ENCODE results near the gene IL18BP. TPM values are rescaled to one million over a fixed set of nuclear protein-coding genes. Genes with fewer than 3 reads are reported as not detected.

Gene IL18BP
- total RNA-seq, 1 donor from 2014 or later, result 7.5 TPM

DNA sequence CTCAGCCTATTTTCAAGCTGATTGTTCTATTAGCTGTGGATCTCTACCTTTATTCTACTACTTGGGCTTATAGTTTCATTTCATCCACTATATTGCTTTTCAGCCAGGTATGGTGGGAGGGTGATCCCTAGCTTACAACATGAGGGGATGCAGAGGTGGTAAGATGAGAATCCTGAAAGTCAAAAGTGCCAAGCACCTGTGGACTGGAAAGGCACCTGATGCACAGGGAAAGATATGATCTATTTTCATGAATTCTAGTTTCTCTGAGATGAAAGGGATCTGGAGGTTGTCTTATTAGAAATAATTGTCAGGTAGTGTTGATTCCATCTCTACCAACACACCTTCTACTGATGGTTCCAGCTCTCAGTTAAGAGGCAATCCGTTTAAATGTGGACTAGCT, 21.6 kb upstream of the IL18BP start:
- Mint-ChIP-seq H3K4me1 (no peaks in the 10 kb centered on the region), H3K9me3 (no peaks in the 10 kb centered on the region), H3K27ac (no peak overlapping the region), H3K36me3 (peaks cover 16% of the 10 kb centered on the region), H3K27me3 (ENCODE audit: insufficient read depth, low read depth) (no peaks in the 10 kb centered on the region), H3K4me3 (no peak overlapping the region)
- Histone ChIP-seq H2AFZ (replicated peaks) (no peak overlapping the region), H3K27me3 (no peaks in the 10 kb centered on the region), H3K79me2 (ENCODE audit: low read depth) (no peaks in the 10 kb centered on the region), H3F3A (ENCODE audit: low read depth) (no peaks in the 10 kb centered on the region), H3K36me3 (peaks cover 4% of the 10 kb centered on the region), H3K9me3 (ENCODE audit: low read depth) (no peaks in the 10 kb centered on the region), H3K9ac (no peak overlapping the region), H3K27ac (no peak overlapping the region), H3K4me1 (no peaks in the 10 kb centered on the region), H4K20me1 (ENCODE audit: low read depth) (no peaks in the 10 kb centered on the region), H3K4me2 (no peak overlapping the region), H3K4me3 (no peak overlapping the region)
- DNase-seq (ENCODE audit: low spot score), result no peak
- TF ChIP-seq EZH2 (IDR thresholded peaks at IDR 0.05) (no peak), EZH2phosphoT487 (IDR thresholded peaks at IDR 0.05) (no peak)
- TF ChIP-seq, protein P1, sequence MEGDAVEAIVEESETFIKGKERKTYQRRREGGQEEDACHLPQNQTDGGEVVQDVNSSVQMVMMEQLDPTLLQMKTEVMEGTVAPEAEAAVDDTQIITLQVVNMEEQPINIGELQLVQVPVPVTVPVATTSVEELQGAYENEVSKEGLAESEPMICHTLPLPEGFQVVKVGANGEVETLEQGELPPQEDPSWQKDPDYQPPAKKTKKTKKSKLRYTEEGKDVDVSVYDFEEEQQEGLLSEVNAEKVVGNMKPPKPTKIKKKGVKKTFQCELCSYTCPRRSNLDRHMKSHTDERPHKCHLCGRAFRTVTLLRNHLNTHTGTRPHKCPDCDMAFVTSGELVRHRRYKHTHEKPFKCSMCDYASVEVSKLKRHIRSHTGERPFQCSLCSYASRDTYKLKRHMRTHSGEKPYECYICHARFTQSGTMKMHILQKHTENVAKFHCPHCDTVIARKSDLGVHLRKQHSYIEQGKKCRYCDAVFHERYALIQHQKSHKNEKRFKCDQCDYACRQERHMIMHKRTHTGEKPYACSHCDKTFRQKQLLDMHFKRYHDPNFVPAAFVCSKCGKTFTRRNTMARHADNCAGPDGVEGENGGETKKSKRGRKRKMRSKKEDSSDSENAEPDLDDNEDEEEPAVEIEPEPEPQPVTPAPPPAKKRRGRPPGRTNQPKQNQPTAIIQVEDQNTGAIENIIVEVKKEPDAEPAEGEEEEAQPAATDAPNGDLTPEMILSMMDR (IDR thresholded peaks at IDR 0.05), result no peak

DNA sequence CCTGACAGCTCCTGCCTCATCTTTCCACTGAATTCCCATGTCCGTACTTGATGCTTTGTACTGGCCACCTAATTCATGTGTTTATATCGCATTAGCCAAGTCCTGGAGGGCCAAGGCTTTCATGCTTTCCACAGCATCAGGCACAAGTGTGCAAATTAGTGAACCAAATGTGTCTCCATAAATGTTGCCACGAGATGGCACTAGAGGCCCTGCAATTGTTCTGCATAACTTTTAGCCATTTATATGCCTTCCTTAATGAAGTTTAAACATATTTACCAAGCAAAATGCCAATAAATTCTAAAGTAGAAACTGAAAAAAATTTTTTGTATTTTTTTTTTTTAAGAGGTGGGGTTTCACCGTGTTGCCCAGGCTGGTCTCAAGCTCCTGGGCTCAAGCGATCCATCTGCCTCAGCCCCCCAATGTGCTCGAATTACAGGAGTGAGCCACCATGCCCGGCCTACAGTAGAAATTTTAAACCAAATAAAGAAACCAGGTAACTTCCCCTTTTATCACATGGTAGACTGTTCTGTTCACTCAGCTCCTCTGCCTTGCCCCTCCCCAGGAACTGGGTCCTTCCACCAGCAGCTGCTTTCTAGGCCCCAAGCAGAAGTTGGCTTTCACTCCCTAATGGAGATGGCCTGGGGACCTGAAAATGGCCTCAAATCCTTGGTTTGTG, 20.8 kb upstream of the IL18BP start:
- no peaks in the 10 kb centered on the region for H3K4me1 ChIP-seq
- DNase-seq (ENCODE audit: low spot score), result peak; percentile 47
- H3K27ac Mint-ChIP-seq, result no peak overlapping the region
- H3K36me3 ChIP-seq, result peaks cover 4% of the 10 kb centered on the region
- H3K4me3 ChIP-seq, result no peak overlapping the region
- peaks cover 18% of the 10 kb centered on the region for H3K36me3 Mint-ChIP-seq
- no peak overlapping the region for H3K9ac ChIP-seq
- no peak for TF ChIP-seq EZH2 (IDR thresholded peaks at IDR 0.05)
- TF ChIP-seq, protein P1 (IDR thresholded peaks at IDR 0.05), result peak; percentile 70
- H3K27me3 ChIP-seq, result no peaks in the 10 kb centered on the region
- H3K4me2 ChIP-seq, result no peak overlapping the region
- H3K27ac ChIP-seq, result no peak overlapping the region
- peaks cover 2% of the 10 kb centered on the region for H3K27me3 Mint-ChIP-seq (ENCODE audit: insufficient read depth, low read depth)
- H3K9me3 Mint-ChIP-seq, result no peaks in the 10 kb centered on the region
- H3K9me3 ChIP-seq (ENCODE audit: low read depth), result no peaks in the 10 kb centered on the region
- H4K20me1 ChIP-seq (ENCODE audit: low read depth), result no peaks in the 10 kb centered on the region
- H3F3A ChIP-seq (ENCODE audit: low read depth), result no peaks in the 10 kb centered on the region
- no peak overlapping the region for H3K4me3 Mint-ChIP-seq
- H3K79me2 ChIP-seq (ENCODE audit: low read depth), result no peaks in the 10 kb centered on the region
- no peak overlapping the region for H2AFZ ChIP-seq (replicated peaks)
- no peaks in the 10 kb centered on the region for H3K4me1 Mint-ChIP-seq

DNA sequence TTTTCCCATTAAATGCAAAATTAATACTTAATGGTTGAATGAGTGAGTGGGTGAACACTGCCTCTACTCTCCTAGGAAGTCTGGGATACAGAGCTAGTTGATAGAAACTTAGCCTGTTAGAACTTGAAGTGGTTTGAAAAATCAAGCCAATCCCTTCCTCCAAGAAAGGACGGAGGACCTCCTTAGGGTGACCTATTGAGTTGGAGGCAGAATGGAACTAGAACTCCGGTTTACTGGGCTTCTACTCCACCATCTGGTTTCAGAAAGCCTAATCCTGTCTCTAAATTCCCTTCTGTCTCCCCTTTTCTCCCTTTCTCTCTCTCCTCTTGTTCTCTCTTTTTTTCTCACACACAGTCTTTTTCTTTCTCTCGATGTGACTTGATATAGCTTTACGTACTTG, 19.6 kb upstream of the IL18BP start:
- H3K27me3 Mint-ChIP-seq (ENCODE audit: insufficient read depth, low read depth), result peaks cover 2% of the 10 kb centered on the region
- Histone ChIP-seq H3K9me3 (ENCODE audit: low read depth) (no peaks in the 10 kb centered on the region), H3K9ac (no peak overlapping the region), H3K4me2 (no peak overlapping the region), H3K4me3 (no peak overlapping the region), H4K20me1 (ENCODE audit: low read depth) (no peaks in the 10 kb centered on the region), H3K27me3 (no peaks in the 10 kb centered on the region), H3K36me3 (peaks cover 4% of the 10 kb centered on the region), H3K27ac (no peak overlapping the region), H3K79me2 (ENCODE audit: low read depth) (no peaks in the 10 kb centered on the region), H3F3A (ENCODE audit: low read depth) (no peaks in the 10 kb centered on the region), H2AFZ (replicated peaks) (no peak overlapping the region), H3K4me1 (no peaks in the 10 kb centered on the region)
- H3K4me3 Mint-ChIP-seq, result no peak overlapping the region
- TF ChIP-seq EZH2phosphoT487 (IDR thresholded peaks at IDR 0.05) (no peak), EZH2 (IDR thresholded peaks at IDR 0.05) (no peak)
- TF ChIP-seq, protein P1 (IDR thresholded peaks at IDR 0.05), result no peak
- H3K36me3 Mint-ChIP-seq, result peaks cover 18% of the 10 kb centered on the region
- DNase-seq (ENCODE audit: low spot score), result no peak
- H3K9me3 Mint-ChIP-seq, result no peaks in the 10 kb centered on the region
- no peak overlapping the region for H3K27ac Mint-ChIP-seq
- no peaks in the 10 kb centered on the region for H3K4me1 Mint-ChIP-seq

Data from neural progenitor cell (in vitro differentiated cells).